HG02571 (cell line): Measurements from ENCODE around the gene FBXL12.
"Not testable (repeated sequence)": the region's sequence is repeated elsewhere in the genome, so short reads cannot be mapped to it uniquely, and the experiment has no call there.

ENCODE experiments used
- ATAC-seq: cut with Tn5 transposase; IDR thresholded peaks from one replicate; pipeline ENCODE4 v1.9.1; 2021; ENCODE audit warnings: mild to moderate bottlenecking, moderate library complexity; ENCODE audit not compliant: unreplicated experiment

The FBXL12 gene, protein sequence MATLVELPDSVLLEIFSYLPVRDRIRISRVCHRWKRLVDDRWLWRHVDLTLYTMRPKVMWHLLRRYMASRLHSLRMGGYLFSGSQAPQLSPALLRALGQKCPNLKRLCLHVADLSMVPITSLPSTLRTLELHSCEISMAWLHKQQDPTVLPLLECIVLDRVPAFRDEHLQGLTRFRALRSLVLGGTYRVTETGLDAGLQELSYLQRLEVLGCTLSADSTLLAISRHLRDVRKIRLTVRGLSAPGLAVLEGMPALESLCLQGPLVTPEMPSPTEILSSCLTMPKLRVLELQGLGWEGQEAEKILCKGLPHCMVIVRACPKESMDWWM

DNA sequence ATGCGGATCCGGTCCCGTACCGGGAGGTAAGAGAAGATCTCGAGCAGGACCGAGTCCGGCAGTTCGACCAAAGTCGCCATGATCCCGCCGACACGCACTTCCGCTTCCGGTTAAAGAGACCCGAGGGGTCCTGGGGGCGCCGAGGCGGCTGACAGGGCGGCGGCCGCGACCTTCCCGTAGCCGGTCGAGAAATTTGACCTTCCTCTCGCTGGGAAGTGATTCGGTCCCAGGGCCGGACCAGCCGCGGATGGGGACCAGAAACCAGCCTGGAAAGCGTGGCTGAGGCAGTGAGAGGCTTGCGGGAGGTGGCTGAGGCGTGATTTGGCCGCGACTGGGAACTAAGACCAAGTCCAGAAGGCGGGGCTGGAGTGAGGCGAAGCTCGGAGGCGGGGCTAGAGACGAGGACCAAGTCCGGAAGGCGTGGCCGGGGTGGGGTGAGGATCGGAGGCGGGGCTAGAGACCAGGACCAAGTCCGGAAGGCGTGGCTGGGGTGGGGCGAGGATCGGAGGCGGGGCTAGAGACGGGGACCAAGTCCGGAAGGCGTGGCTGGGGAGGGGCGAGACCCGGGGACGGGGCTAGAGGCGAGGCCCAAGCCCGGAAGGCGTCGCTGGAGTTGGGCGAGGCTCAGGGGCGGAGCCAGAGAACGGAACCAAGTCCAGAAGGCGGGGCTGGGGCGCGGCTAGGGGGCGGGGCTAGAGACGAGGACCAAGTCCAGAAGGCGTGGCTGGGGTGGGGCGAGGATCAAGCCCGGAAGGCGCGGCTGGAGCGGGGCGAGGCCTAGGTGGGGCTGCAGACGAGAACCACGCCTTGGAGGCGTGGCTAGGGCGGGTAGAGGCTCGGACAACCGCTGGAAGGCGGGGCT is at the start of gene FBXL12:
TSS of gene FBXL12 (minus strand) at position 346 of the 862 bp plus-strand sequence. CDS start at position 80, 266 bp downstream.
- peak; percentile 83 for ATAC-seq

DNA sequence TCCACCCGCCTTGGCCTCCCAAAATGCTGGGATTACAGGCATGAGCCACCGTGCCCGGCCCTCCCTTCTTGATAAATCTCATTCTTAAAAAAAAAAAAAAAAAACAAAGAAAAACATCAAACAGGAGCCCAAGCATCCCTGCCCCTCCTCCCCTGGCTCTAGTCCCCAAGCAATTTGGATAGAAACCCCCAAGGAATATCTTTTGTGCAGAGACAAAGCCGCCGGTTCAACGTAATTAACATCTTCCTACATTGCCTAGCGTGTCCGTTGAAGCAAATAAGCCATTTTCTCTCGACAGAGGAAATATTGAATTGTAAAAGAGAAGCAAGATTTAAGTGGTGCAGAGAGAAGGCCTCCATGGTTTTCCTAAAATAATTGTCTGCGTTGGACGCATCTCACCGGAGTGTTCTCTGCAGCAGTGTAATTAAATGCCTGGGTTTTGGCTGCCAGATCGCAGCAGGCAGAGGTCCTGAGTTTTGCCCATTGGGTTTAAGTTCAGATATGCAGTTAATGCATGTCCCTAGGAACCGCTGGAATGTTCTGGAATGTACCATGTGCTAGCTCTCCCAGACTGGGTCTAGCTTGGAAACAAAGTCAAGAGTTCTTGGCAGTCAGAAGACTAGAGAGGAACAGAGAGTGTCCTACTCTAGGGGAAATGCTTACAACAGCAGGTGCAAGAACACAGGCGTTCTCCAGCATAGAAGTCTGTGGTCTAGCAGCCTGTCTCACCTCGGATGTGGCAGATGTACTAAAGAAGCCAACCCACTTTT is 47.0 kb upstream of the FBXL12 start:
- no peak for ATAC-seq

DNA sequence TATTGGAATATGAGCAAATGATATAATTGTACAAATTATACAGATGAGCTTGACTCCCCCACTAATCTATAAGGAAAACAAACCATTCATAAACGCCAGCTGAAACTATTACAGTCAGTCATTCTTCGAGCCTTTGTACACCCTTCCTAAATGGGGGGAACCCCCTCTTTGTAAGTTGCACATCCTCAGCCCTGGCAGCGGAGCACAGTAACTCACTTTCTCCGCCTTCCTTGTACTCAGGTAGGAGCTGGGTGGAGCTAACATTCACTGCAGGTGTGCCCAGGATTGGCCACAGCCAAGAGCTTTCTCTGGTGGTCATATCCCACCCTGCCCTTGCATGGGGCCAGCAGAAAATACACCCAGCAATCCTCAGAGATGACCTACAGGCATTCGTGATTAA is 44.9 kb upstream of the FBXL12 start:
- ATAC-seq, result no peak

DNA sequence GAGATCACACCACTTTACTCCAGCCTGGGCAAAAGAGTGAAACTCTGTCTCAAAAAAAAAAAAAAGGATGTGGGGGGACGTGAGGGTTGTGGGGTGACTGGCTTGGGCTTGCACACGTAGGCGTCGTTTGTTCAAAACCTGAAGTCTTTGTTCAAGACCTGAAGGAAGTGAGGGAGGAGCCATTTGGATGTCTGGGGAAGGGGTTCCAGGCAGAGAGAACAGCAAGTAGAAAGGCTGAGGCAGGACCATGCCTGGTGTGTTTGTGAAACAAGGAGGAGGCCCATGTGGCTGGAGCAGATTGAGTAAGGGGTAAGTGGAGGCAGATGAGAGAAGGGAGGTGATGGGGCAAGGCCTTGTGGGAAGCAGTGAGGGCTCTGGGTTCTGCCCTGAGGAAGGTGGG is 44.1 kb upstream of the FBXL12 start:
- ATAC-seq, result no peak

DNA sequence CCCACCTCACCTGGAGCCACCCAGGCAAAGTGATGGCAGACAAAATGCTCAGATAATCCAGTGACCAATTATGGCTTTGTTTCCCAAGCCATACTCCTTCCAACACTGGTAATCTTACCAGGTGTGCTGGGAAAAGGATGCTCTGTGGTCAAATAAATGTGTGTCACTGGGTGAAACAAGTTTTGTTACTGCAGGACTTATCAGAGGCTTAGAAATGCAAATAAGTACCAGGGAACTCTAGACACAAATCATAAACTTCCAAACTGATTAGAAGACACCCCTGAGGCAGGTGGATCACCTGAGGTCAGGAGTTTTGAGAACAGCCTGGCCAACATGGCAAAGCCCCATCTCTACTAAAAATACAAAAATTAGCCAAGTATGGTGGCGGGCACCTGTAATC is 42.6 kb upstream of the FBXL12 start:
- no peak for ATAC-seq

DNA sequence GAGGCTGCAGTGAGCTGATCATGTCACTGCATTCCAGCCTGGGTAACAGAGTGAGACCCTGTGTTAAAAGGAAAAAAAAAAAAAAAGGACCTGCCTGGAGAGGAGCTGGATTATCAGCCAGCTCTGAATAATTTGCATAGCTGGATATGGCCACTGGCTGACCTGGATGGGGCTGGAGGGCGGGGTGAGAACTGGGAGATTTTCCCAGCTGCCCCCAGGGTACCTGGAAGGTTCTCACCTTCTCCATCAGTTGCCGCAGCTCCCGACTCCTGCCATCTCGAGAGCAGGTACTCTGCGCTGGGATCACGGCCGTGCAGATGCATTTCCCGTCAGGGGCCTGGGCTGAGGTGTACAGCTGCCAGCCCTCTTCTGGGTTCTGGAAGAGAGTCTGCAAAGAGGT is 41.5 kb upstream of the FBXL12 start:
- no peak for ATAC-seq

DNA sequence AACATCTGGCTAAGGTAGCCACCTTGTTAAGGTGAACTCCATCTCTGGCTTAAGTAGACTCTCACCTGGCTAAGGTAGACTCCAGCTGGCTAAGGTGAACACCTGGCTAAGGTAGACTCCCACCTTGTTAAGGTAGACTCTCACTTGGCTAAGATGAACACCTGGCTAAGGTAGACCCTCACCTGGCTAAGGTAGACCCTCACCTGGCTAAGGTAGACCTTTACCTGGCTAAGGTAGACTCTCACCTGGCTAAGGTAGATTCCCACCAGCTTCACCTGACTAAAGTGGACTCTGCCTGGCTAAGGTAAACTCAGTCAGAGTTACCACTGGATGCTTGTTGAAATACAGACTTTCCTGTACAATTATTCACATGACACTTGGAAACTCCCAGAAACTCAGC is 39.9 kb upstream of the FBXL12 start:
- ATAC-seq, result no peak

DNA sequence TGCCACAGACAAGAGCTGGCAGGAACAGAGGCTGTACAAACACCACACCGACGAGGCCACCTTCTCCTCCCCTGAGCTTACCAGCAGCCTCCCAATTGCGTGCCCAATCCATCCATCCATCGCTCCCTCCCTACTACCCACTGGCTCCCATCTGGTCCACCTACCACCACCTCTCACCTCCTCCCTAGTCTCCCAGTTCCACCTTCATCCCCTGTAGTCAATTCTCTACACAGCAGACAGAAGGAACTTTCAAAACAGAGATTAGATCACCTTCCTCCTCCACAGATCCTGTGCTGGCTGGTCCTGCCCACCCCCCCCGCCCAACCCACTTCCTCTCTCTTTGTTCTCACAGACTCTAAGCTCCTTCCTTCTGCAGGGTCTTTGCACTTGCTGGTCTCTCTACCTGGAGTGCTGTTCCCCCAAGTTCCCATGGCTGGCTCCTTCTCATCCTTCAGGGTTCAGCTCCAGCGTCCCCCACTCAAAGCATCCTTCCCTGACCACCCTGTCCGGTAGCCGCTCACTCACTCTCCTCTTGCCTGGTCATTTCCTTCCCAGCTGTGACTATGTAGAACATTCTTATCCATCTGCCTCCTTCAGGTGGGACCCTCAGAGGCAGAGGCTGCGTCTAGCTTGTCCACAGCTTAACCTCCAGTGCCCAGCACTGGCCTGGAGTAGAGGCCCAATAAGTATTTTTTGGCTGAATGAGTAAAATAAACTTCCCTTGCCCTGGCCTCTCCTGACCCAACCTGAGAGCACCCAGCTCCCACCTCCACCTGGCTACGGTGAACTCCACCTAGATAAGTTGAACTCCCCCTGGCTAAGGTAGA is 39.3 kb upstream of the FBXL12 start:
- ATAC-seq, result no peak

DNA sequence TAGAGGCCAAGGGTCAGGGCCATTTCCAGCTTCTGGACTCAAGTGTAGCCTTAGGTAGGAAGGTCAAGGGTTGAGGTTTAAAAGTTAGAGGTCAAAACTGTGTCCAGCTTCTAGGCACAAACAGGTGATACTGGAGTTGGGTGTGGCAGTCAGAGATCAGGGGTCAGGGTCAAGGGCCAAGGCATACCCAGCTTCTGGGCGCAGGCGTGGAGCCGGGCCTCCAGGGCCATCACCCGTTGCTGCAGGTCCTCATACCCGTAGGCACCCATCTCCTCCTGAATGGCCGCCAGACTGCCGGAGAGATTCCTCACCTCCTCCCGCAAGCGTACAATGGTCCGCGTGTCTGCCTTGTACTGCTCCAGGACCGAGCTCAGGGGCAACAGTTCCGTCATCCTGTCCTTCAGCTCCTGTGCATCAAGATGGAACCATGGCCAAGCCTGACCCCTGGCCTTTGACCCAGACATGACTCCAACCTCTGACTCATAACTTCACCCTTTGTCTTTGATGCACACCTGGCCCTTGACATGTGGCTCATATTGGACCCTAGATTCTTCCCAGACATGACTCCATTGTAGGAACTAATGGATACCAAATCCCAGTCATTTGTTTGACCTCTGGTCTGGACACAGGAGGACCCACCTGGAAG is 38.3 kb upstream of the FBXL12 start:
- ATAC-seq, result no peak

DNA sequence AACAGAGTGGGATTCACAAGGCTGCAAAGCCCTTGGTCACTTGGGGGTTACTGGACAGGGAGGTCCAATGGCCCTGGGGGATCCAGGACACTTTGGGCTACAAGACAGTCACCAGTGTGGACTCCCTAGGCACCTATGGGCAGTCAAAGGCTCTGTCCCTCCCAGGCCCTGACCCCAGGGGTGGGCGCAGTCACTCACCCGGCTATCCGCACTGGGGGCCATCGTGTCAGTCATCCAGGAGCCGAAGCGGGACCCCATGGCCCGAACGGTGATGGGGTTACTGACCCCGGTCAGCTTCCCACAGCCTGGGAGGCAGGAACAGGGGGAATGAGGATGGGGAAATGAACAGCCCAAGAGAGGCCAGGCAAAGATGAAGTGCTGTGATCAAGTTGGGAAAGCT is 37.7 kb upstream of the FBXL12 start:
- ATAC-seq, result no peak

DNA sequence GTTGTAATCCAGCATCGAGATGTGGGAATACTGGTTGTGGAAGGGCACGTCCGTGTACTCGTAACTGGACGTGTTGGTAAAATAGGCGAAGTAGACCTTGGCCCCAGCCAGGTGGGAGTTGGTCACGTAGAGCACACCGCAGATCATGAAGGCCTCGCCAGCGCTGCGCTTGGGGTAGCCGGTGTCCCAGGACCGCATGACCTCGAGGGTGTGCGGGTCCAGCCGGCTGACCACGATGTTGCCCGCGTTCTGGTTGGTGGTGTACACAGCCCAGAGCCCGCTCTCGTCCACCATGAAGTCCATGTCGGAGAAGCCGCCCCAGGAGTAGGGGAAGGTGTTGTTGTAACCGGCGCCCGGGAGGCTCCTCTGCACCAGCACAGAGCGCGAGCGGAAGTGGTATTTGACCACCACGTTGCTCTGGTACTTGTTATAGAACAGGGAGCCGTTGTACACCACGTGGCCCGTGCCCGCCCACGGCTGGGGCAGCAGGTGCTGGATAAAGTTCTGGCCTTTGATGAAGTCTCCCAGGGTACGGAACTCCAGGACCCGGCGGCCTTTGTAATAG is 35.5 kb upstream of the FBXL12 start:
- no peak for ATAC-seq

DNA sequence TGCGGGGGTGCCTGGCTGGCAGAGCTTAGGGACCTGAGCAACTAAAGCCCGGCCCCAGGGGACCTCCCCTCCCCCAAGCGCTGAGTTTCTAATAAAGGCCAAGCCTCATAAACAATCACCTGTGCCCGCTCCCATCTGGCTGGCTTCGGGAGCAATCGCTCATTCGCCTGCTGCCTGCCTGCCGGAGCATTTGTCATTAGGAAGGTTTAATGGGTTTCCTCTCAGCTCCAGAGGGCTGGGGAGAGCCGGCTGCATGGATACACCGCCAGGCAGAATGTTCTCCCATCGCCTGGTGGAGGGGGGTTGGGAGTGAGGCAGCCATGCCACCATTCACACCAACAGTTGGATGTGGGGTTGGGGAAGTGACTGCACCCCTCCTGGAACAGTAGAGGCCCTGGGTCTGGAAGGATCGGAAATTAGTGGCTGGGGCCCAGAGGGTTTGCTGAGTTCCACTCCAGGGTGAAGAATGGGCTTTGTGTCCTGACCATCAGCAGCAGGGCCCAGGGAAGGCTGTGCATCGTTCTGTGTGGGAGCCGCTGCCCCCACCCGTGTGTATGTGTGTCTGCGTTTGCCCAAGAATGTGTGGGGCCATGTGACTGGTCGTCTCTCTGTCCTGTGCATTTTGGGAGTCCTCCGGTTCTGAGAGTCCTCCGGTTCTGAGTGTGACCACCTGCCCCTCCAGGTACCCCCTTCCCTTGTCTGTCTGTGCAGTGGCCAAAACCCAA is 31.5 kb upstream of the FBXL12 start:
- ATAC-seq, result no peak

DNA sequence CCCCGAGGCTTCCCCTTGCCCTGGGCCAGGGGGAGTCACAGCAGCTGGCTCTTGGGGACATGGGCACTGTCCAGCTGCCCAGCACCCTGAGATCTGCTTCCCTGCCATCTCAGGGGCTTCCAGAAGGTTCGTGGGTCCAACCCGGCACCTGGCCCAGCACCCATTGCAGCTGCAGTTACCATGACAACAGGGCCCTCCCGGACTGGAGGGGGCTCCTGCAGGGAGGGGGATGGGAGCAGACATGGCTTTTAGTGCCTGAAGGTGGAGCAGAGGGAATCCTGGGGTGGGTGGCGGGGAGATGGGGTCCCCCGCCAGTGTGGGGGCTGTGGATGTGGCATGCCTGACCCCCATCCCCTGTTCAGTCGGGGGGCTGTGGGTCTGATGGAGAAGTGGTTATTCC is 30.9 kb upstream of the FBXL12 start:
- no peak for ATAC-seq

DNA sequence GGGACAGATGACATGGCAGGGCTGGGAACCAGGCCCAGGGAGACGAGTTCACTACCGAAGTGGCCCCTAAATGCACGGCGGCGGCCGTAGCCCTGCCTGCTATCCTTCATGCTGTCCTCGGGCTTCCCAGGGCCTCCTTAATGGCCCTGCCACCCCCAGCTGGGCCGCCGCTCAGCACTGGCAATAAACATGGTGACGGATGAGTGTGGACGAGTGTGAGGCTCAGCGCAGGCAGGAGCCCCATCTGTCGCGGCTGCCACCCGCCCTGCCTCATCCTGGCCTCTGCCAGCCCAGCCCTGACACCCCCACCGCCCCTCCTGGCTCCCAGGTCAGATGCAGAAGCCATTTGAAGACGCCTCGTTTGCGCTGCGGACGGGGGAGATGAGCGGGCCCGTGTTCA is 29.9 kb upstream of the FBXL12 start:
- ATAC-seq, result no peak

DNA sequence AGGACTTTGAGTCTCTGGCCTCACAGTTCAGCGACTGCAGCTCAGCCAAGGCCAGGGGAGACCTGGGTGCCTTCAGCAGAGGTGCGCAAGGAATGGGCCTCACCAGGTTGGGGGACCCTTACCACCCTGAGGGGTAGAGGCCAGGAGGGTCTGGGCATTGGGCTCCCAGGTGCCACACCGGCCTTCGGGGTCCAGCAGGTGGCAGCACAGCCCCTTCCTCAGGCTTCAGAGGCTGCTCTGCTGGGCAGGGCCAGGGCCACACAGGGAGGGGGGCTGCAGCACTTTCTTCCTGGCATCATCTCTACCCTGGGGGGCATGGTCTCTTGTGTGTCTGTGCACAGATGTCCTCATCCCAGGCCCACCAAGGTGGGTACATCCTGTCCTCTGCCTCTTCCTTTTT is 29.2 kb upstream of the FBXL12 start:
- no peak for ATAC-seq

DNA sequence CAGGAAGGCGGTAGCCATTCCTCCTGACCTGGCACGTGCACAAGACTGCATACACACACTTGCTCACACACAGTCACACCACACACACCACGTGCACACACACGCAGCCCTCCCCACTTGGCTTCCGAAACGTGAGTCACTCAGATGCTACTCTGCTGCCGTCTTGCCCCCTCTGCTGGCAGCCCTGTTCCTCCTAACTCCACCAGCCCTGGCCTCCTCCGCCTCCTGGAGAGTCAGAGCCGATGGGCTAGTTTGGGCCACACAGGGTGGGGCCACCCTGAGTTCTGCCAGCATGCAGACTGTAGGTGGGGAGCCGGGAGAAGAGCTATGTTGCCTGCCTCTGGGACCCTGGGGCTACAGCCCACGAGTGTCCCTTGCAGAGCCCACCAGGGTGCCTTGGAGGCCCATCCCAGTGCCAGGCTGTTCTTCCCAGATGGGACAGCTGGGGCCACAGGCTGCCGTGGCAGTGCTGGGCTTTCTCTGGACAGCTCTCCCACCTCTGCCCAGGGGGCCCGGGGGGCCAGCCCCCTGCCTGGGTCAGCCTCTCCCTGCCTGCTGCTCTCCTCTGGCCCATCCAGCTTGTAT is 28.3 kb upstream of the FBXL12 start:
- ATAC-seq, result no peak

DNA sequence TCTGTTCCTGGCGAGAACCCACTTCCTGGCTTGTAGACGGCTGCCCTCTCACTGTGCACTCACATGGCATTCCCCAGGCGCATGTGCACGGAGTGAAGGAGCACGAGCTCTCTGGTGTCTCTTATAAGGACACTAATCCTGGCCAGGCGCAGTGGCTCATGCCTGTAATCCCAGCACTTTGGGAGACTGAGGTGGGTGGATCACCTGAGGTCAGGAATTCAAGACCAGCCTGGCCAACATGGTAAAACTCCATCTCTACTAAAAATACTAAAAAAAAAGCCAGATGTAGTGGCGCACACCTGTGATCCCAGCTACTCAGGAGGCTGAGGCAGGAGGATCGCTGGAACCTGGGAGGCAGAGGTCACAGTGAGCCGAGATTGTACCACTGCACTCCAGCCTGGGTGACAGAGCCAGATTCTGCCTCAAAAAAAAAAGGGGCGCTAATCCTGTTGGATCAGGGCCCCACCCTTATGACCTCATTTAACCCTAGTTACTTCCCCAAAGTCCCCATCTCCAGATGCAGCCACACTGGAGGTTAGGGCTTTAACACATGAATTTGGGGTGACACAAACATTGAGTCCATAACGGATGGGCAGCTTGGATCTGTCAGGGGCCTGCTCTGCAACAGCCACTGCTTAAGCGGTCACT is 24.9 kb upstream of the FBXL12 start:
- ATAC-seq, result not testable (repeated sequence)
